Mucosa of descending colon (tissue), 3 donors: ENCODE data around the gene WDCP. TPM values are rescaled to one million over a fixed set of nuclear protein-coding genes. Genes with fewer than 3 reads are reported as not detected.
A peak's percentile ranks its signal among the peaks of the same experiment; 100 is the strongest.

Source experiments
- ATAC-seq: fragments of 200-7000 bp; cut with Tn5 transposase; one replicate; pipeline ENCODE4 v1.9.1; 2020; ENCODE audit warnings: mild to moderate bottlenecking, moderate library complexity
- DNase-seq, 3 donors: peaks; one replicate each; pipeline ENCODE4 v3.0.0-alpha.2; 2020
- H3K36me3 ChIP-seq: fragments of 200-600 bp; one replicate; pipeline ENCODE4 v1.8.0; 2021; ENCODE audit warnings: low read depth, mild to moderate bottlenecking
- H3K4me1 ChIP-seq: fragments of 200-600 bp; one replicate; pipeline ENCODE4 v1.8.0; 2021; ENCODE audit warnings: low read depth, mild to moderate bottlenecking
- H3K4me3 ChIP-seq: fragments of 200-600 bp; one replicate; pipeline ENCODE4 v1.8.0; 2021; ENCODE audit warnings: mild to moderate bottlenecking
- H3K9me3 ChIP-seq: fragments of 200-600 bp; one replicate; pipeline ENCODE4 v1.8.0; 2021; ENCODE audit warnings: mild to moderate bottlenecking
- intact Hi-C, 2 donors: fragments of 100-400 bp; cut with DNase I in 1 of 2; cut with micrococcal nuclease in 1 of 2; formaldehyde crosslinking; loops; one replicate each; pipeline versions ENCODE4 v1.11.0 to v1.11.1; 2022; cut with DNase I, micrococcal nuclease
- total RNA-seq, 3 donors: library from RNA; stranded (reverse); fragmentation: NEBNext Ultra II Directional in 2 of 3; extraction: Animal tissue kit (Norgen Biotek cat#: 25700) in 2 of 3; gene quantifications; one replicate each; pipeline versions ENCODE4 v1.2.1 to v1.2.4, GENCODE V29; 2021 to 2023
- TF ChIP-seq, protein P1 (sequence below): fragments of 200-600 bp; IDR thresholded peaks from one replicate; pipeline ENCODE4 v1.8.0; 2022; ENCODE audit warnings: antibody characterized with exemption, mild to moderate bottlenecking
- donor health status: DM: no; HTN: no; CAD: no; lungs with moderate emphysema.
- donor health status: DM: no; HTN: no; CAD: no.
- donor health status: DM: no; HTN: yes; CAD: no.

Gene WDCP
- total RNA-seq, 3 donors from 2014 or later: 3.3 to 12.7 (median 4.6) TPM

DNA sequence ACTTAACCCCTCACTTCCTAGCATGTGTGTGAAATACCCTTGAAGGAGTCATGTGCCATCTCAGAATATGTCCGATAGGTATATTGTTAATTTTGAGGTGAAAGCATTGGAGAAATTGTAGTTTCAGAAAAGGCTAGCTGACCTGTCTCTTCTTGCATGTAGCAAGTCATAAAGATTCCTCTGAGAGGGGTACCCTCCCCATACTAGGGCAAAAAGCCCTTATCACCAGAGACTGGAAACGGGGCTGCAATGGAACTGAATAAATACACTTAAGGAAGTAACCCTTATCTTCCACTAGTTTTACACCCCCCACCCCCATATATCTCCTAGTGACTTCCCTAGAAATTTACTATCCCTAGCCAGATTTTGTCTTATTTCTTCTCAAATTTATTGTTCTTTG lies 30.7 kb upstream of the WDCP start:
- Histone ChIP-seq H3K4me1 (peaks cover 22% of the 10 kb centered on the region), H3K36me3 (no peaks in the 10 kb centered on the region), H3K4me3 (no peak overlapping the region), H3K9me3 (no peaks in the 10 kb centered on the region)
- TF ChIP-seq, protein P1, sequence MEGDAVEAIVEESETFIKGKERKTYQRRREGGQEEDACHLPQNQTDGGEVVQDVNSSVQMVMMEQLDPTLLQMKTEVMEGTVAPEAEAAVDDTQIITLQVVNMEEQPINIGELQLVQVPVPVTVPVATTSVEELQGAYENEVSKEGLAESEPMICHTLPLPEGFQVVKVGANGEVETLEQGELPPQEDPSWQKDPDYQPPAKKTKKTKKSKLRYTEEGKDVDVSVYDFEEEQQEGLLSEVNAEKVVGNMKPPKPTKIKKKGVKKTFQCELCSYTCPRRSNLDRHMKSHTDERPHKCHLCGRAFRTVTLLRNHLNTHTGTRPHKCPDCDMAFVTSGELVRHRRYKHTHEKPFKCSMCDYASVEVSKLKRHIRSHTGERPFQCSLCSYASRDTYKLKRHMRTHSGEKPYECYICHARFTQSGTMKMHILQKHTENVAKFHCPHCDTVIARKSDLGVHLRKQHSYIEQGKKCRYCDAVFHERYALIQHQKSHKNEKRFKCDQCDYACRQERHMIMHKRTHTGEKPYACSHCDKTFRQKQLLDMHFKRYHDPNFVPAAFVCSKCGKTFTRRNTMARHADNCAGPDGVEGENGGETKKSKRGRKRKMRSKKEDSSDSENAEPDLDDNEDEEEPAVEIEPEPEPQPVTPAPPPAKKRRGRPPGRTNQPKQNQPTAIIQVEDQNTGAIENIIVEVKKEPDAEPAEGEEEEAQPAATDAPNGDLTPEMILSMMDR: no peak
- DNase-seq (peak in 1 of 3 donors; percentile 17), ATAC-seq (no peak)
- intact Hi-C loops: loop anchor here in 1 of 2 donors (5.0 kb wide), 1 partner anchor 151 kb away; the partner anchor contains the start of gene ATAD2B

DNA sequence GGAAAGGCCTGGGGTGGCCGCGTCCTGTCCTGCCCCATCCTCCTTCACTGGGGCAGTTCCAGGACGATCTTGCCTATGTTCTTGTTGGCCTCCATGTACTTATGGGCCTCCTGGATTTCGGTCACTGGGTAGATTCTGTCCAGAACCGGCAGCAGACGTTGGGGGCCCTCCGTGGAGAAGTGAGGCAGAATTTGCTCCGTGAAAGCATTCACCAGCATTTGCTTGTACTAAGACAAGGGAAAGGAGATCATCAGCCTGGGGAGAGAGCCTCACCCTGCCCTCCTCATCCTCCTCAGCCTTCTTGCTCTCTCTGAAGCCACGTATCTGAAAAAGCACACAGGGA lies 30.3 kb upstream of the WDCP start:
- Histone ChIP-seq H3K36me3 (no peaks in the 10 kb centered on the region), H3K9me3 (no peaks in the 10 kb centered on the region), H3K4me3 (peak overlapping the region; percentile 24), H3K4me1 (peaks cover 19% of the 10 kb centered on the region)
- ATAC-seq: no peak
- intact Hi-C loops: loop anchor here in 1 of 2 donors (5.0 kb wide), 1 partner anchor 150 kb away; the partner anchor contains the start of gene ATAD2B
- TF ChIP-seq, protein P1: no peak
- DNase-seq: no peak

DNA sequence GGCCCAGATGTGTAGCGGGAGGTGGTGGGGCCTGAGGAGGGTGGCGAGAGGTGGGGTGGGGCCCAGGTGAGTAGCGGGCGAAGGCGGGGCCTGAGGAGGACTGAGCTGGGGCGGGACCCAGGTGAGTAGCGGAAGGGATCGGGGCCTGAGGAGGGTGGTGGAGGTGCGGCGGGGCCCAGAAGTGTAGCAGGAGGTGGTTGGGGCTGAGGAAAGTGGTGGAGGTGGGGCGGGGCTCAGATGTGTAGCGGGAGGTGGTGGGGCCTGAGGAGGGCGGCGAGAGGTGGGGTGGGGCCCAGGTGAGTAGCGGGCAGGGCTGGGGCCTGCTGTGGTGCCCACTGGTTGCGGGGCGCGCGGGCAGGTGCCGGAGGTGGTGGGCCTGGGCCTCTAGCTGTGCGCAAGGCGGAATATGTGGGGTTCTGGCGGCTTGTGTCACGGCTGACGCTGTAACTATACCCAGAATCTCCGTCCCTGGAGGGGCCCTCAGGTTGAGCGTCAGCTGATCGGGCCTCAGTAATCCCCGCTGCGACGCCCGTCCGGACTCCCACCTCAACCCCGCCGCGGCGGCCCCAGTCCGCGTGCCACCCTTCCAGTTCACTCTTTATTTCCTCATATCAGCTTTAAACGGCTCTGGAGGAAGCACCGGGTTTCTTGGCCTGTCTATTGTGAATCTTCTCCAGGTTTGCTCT lies 29.8 kb upstream of the WDCP start:
- H3K36me3 ChIP-seq: no peaks in the 10 kb centered on the region
- no peaks in the 10 kb centered on the region for H3K9me3 ChIP-seq
- peak overlapping the region; percentile 24 for H3K4me3 ChIP-seq
- H3K4me1 ChIP-seq: peaks cover 19% of the 10 kb centered on the region
- ATAC-seq (peak; percentile 9), DNase-seq (peak in 1 of 3 donors; percentile 65)
- TF ChIP-seq, protein P1: no peak
- intact Hi-C loops: loop anchor here in 1 of 2 donors (5.0 kb wide), 1 partner anchor 150 kb away; the partner anchor contains the start of gene ATAD2B

DNA sequence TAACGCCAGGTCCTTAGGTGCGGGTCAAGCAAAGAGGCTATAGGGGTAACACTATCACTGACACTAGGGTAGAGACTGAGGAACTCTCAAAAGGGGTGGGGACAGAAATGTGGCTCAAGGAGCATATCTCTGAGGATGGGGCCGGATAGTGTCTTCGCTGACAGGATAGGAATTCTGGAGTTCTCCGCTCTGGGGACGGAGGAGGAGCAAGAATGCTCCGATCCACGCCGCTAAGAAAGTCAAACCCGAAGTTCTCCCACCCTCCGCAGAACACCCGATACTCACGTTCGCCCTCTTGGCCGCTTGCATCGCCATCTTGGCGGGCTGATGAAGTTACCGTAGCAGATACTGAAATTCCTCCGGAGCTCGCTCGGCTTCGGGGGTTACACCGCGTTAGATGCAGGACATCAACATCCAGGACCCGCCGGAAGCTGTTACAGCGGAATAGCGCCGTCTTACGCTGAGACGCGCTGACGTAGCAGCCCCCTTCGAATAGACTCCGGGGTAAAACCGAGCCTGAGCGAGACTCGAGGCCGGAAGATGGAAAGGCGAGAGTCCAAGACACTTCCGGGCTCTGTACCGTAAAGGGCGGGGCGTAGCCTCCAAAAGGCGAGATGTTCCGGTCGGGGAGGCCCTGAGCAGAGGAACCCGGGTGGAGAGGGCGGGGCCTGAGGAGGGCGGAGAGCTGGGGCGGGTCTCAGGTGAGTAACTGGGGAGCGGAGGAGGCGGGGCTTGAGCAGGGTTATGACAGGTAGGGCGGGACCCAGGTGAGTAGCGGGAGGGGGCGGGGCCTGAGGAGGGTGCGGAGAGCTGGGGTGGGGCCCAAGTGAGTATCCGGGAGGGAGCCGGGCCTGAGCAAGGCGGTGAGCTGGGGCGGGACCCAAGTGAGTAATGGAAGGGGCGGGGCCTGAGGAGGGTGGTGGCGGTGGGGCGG lies 29.0 kb upstream of the WDCP start, which contains the start of gene SF3B6:
TSS of gene SF3B6 (minus strand) at position 412 of the 934 bp plus-strand sequence. CDS start at position 315, 97 bp downstream.
- H3K4me3 ChIP-seq: peak within 1 kb of the TSS; percentile 64
- intact Hi-C loops: loop anchor here in 1 of 2 donors (5.0 kb wide), 1 partner anchor 149 kb away; the partner anchor contains the start of gene ATAD2B
- peak; percentile 100 for DNase-seq
- no peaks in the 10 kb centered on the region for H3K9me3 ChIP-seq
- H3K4me1 ChIP-seq: peaks cover 19% of the 10 kb centered on the region
- ATAC-seq: peak; percentile 88
- TF ChIP-seq, protein P1: no peak
- H3K36me3 ChIP-seq: no peaks in the 10 kb centered on the region

DNA sequence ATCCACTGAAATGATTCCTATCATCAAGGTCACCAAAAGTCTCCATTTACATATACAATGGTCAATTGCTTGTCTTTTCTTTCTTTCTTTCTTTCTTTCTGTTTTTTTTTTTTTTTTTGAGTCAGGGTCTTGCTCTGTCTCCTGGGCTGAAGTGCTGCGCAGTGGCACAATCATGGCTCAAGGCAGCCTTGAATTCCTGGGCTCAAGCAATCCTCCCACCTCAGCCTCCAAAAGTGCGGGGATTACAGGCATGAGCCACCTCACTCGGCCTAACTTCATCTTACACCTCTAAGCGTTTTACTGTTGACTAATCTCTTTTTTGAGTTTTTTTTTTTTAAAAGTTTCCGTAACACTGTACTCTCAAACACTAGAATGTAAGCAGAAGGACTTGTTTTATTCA lies 28.1 kb upstream of the WDCP start:
- peaks cover 19% of the 10 kb centered on the region for H3K4me1 ChIP-seq
- DNase-seq: peak in 1 of 3 donors; percentile 10
- intact Hi-C loops: loop anchor here in 1 of 2 donors (5.0 kb wide), 1 partner anchor 148 kb away; the partner anchor contains the start of gene ATAD2B
- no peaks in the 10 kb centered on the region for H3K9me3 ChIP-seq
- no peak for ATAC-seq
- TF ChIP-seq, protein P1: no peak
- H3K36me3 ChIP-seq: no peaks in the 10 kb centered on the region
- H3K4me3 ChIP-seq: peak overlapping the region; percentile 64
